Measurements from ENCODE around the gene ZNF398. TPM values are rescaled to one million over a fixed set of nuclear protein-coding genes. Genes with fewer than 3 reads are reported as not detected.

The ZNF398 gene
- total and polyA plus RNA-seq, 9 of the 15 experiments (the other 6 are each of a cell fraction or from before 2014, with no cell fraction given): 4.0 to 18.6 (median 10.4) TPM

GRCh38 chr7:149125863-149126661 is 21.2 kb upstream of the ZNF398 start, which contains the start of gene ZNF425 (continued):
- TF ChIP-seq EP300 (IDR thresholded peaks at IDR 0.05; ENCODE audit: low read length) (peak; percentile 39; the same call in 1 of the 2 replicates), NFIX (CRISPR knock-in tag; IDR thresholded peaks at IDR 0.05; ENCODE audit: low read depth) (no peak), ZNF12 (CRISPR knock-in tag; IDR thresholded peaks at IDR 0.05) (no peak; the same call in 1 of the 2 replicates), RBM39 (optimal IDR thresholded peaks at IDR 0.05; ENCODE audit: low read depth, low read length) (peak; percentile 91), HDAC8 (tag; IDR thresholded peaks at IDR 0.05) (peak; percentile 54; the same call in 1 of the 2 replicates), FOXK1 (CRISPR knock-in tag; IDR thresholded peaks at IDR 0.05; ENCODE audit: borderline replicate concordance) (peak; percentile 78; the same call in 1 of the 2 replicates), ZNF232 (CRISPR knock-in tag; IDR thresholded peaks at IDR 0.05) (peak; percentile 18; the same call in 1 of the 2 replicates), NCOA6 (IDR thresholded peaks at IDR 0.05) (no peak; the same call in 1 of the 2 replicates), RNF219 (CRISPR knock-in tag; IDR thresholded peaks at IDR 0.05) (no peak), SAFB (IDR thresholded peaks at IDR 0.05; ENCODE audit: borderline replicate concordance, low read depth, low read length) (no peak; the same call in 1 of the 2 replicates), MEF2A (IDR thresholded peaks at IDR 0.05; ENCODE audit: control insufficient read depth, low read depth, low read length) (0 out of 2 replicates have a peak, but pooled peaks have one; percentile 23), THRAP3 (IDR thresholded peaks at IDR 0.05; ENCODE audit: borderline replicate concordance) (no peak; the same call in 1 of the 2 replicates), GATA2 (CRISPR knock-in tag; IDR thresholded peaks at IDR 0.05) (no peak), ZNF75A (CRISPR knock-in tag; IDR thresholded peaks at IDR 0.05) (0 out of 2 replicates have a peak, but pooled peaks have one; percentile 51), VEZF1 (CRISPR knock-in tag; IDR thresholded peaks at IDR 0.05) (peak; percentile 97), TOE1 (IDR thresholded peaks at IDR 0.05; ENCODE audit: borderline replicate concordance) (0 out of 2 replicates have a peak, but pooled peaks have one; percentile 67), TOE1 (CRISPR knock-in tag; IDR thresholded peaks at IDR 0.05; ENCODE audit: borderline replicate concordance, low read depth) (peak; percentile 98)
- TF ChIP-seq, protein P1, sequence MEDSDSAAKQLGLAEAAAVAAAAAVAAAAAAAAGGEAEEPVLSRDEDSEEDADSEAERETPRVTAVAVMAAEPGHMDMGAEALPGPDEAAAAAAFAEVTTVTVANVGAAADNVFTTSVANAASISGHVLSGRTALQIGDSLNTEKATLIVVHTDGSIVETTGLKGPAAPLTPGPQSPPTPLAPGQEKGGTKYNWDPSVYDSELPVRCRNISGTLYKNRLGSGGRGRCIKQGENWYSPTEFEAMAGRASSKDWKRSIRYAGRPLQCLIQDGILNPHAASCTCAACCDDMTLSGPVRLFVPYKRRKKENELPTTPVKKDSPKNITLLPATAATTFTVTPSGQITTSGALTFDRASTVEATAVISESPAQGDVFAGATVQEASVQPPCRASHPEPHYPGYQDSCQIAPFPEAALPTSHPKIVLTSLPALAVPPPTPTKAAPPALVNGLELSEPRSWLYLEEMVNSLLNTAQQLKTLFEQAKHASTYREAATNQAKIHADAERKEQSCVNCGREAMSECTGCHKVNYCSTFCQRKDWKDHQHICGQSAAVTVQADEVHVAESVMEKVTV (CRISPR knock-in tag; IDR thresholded peaks at IDR 0.05): peak; percentile 56
- TF ChIP-seq, protein P2, sequence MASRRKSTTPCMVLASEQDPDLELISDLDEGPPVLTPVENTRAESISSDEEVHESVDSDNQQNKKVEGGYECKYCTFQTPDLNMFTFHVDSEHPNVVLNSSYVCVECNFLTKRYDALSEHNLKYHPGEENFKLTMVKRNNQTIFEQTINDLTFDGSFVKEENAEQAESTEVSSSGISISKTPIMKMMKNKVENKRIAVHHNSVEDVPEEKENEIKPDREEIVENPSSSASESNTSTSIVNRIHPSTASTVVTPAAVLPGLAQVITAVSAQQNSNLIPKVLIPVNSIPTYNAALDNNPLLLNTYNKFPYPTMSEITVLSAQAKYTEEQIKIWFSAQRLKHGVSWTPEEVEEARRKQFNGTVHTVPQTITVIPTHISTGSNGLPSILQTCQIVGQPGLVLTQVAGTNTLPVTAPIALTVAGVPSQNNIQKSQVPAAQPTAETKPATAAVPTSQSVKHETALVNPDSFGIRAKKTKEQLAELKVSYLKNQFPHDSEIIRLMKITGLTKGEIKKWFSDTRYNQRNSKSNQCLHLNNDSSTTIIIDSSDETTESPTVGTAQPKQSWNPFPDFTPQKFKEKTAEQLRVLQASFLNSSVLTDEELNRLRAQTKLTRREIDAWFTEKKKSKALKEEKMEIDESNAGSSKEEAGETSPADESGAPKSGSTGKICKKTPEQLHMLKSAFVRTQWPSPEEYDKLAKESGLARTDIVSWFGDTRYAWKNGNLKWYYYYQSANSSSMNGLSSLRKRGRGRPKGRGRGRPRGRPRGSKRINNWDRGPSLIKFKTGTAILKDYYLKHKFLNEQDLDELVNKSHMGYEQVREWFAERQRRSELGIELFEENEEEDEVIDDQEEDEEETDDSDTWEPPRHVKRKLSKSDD (conservative IDR thresholded peaks at IDR 0.05; ENCODE audit: low read length): peak; percentile 91; the same call in 1 of the 2 replicates

Data from K562 (cell line).